ENCODE results near the gene AS3MT. TPM values are rescaled to one million over a fixed set of nuclear protein-coding genes. Genes with fewer than 3 reads are reported as not detected.
"Not testable (repeated sequence)": the region's sequence is repeated elsewhere in the genome, so short reads cannot be mapped to it uniquely, and the experiment has no call there.

The AS3MT gene
- total RNA-seq, 5 donors from 2014 or later (not counting 1 experiment from before 2014, with no cell fraction given), result 0.26 to 1.3 (median 0.50) TPM

DNA sequence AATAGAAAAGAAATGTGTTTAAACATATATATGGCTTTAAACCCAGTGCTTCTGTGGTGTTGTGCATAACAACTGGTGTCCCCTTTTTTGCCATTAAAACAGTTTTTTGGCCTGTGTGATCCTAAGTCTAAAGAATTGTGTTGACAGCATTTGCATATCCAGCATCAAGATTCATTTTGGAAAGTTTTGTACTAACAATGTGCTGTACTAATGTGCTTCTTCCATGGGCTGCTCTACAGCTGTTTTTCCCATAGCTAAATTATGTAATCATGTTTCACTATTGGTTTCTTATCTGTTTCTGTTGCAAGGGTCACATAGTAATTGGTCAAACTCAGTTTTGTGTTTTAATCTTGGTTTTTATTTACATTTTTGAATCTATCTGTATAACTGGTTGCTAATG is 54.3 kb downstream of the AS3MT start:
- H3K4me1 Mint-ChIP-seq, result peaks cover 62 to 64% (median 63%) of the 10 kb centered on the region in 3 donors
- H3K36me3 Mint-ChIP-seq, result peaks cover 9% of the 10 kb centered on the region
- ChIA-PET CTCF (no interaction called here), POLR2A (no interaction called here)
- ATAC-seq (replicated peaks in 1 of 4), result no peak
- Histone ChIP-seq H3K4me1 (ENCODE audit: control insufficient read depth in 1 of 2, extremely low read depth in 1 of 2, insufficient read depth in 2 of 2, low read length in 2 of 2) (peaks cover 21 to 23% of the 10 kb centered on the region in 2 experiments), H3K27me3 (replicated peaks in 1 of 2; ENCODE audit: control insufficient read depth in 2 of 2, extremely low read depth in 1 of 2, insufficient read depth in 2 of 2, low read length in 1 of 2) (peaks cover 0 to 5% of the 10 kb centered on the region in 2 experiments), H3K9me3 (no peaks in the 10 kb centered on the region), H3K4me3 (ENCODE audit: control insufficient read depth in 1 of 2, extremely low read depth in 1 of 2, low read length in 1 of 2) (no peak overlapping the region), H3K36me3 (ENCODE audit: control insufficient read depth in 2 of 2, extremely low read depth in 1 of 2, insufficient read depth in 1 of 2, low read length in 1 of 2) (no peaks in the 10 kb centered on the region), H3K27ac (ENCODE audit: low read length) (no peak overlapping the region)
- peak overlapping the region in 1 of 3 donors; percentile 4 for H3K4me3 Mint-ChIP-seq
- no peaks in the 10 kb centered on the region for H3K27me3 Mint-ChIP-seq
- H3K9me3 Mint-ChIP-seq, result no peaks in the 10 kb centered on the region
- DNase-seq, result no peak
- no peak overlapping the region for H3K27ac Mint-ChIP-seq

- Histone ChIP-seq H3K36me3 (ENCODE audit: control insufficient read depth in 2 of 2, extremely low read depth in 1 of 2, insufficient read depth in 1 of 2, low read length in 1 of 2) (no peaks in the 10 kb centered on the region), H3K27me3 (replicated peaks in 1 of 2; ENCODE audit: control insufficient read depth in 2 of 2, extremely low read depth in 1 of 2, insufficient read depth in 2 of 2, low read length in 1 of 2) (no peaks in the 10 kb centered on the region), H3K4me3 (ENCODE audit: control insufficient read depth in 1 of 2, extremely low read depth in 1 of 2, low read length in 1 of 2) (no peak overlapping the region), H3K9me3 (no peaks in the 10 kb centered on the region), H3K27ac (ENCODE audit: low read length) (no peak overlapping the region), H3K4me1 (ENCODE audit: control insufficient read depth in 1 of 2, extremely low read depth in 1 of 2, insufficient read depth in 2 of 2, low read length in 2 of 2) (peaks cover 2 to 6% of the 10 kb centered on the region in 2 experiments)
- POLR2A ChIA-PET, result no interaction called here
- H3K9me3 Mint-ChIP-seq, result no peaks in the 10 kb centered on the region
- H3K27ac Mint-ChIP-seq, result no peak overlapping the region
- H3K36me3 Mint-ChIP-seq, result peaks cover 18% of the 10 kb centered on the region
- no peaks in the 10 kb centered on the region for H3K27me3 Mint-ChIP-seq
- no peak overlapping the region for H3K4me3 Mint-ChIP-seq
- ATAC-seq (replicated peaks in 1 of 4) (no peak), DNase-seq (no peak)
- 87% methylated on average over 3 of the region's 6 CpGs for WGBS (ENCODE audit: insufficient coverage)
- CTCF ChIA-PET, result no interaction called here
- H3K4me1 Mint-ChIP-seq, result peaks cover 35 to 39% (median 36%) of the 10 kb centered on the region in 3 donors
These were observed 57.6 kb downstream of the AS3MT start for GRCh38 chr10:102926842-102927241.

DNA sequence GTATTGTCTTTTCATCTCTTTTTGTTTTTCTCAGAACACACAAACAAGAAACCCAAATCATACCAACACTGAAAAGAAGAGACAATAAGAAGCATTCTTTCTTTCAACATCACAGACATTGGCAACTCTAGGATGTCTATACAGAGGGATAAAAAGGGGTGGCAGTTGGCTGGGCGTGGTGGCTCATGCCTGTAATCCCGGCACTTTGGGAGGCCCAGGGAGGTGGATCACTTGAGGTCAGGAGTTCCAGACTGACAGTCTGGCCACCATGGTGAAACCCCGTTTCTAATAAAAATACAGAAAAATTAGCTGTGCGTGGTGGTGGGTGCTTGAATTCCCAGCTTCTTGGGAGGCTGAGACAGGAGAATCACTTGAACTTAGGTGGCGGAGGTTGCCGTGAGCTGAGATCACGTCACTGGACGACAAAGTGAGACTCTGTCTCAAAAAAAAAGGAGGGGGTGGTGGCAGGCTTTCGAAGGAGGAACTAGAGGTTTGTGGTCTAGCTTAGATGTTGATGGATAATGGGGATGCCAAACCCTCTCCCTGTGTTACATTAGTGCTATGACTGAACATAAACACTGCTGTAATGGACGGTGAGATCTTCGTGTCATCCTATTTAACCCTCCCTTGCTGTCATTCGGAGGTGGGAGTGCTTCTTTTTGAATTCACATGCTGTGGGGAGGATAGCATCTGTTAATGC is 58.2 kb downstream of the AS3MT start:
- DNase-seq (peak in 1 of 35 experiments; percentile 15), ATAC-seq (replicated peaks in 1 of 4) (peak in 1 of 4 experiments; percentile 47)
- Mint-ChIP-seq H3K4me3 (no peak overlapping the region), H3K27me3 (no peaks in the 10 kb centered on the region), H3K4me1 (peaks cover 29 to 34% (median 32%) of the 10 kb centered on the region in 3 donors), H3K36me3 (peaks cover 20% of the 10 kb centered on the region), H3K9me3 (no peaks in the 10 kb centered on the region), H3K27ac (no peak overlapping the region)
- Histone ChIP-seq H3K27ac (ENCODE audit: low read length) (no peak overlapping the region), H3K4me3 (ENCODE audit: control insufficient read depth in 1 of 2, extremely low read depth in 1 of 2, low read length in 1 of 2) (no peak overlapping the region), H3K27me3 (replicated peaks in 1 of 2; ENCODE audit: control insufficient read depth in 2 of 2, extremely low read depth in 1 of 2, insufficient read depth in 2 of 2, low read length in 1 of 2) (no peaks in the 10 kb centered on the region), H3K36me3 (ENCODE audit: control insufficient read depth in 2 of 2, extremely low read depth in 1 of 2, insufficient read depth in 1 of 2, low read length in 1 of 2) (no peaks in the 10 kb centered on the region), H3K4me1 (ENCODE audit: control insufficient read depth in 1 of 2, extremely low read depth in 1 of 2, insufficient read depth in 2 of 2, low read length in 2 of 2) (peaks cover 0 to 5% of the 10 kb centered on the region in 2 experiments), H3K9me3 (no peaks in the 10 kb centered on the region)
- WGBS (ENCODE audit: insufficient coverage), result 91% methylated on average over 4 of the region's 12 CpGs
- CTCF ChIA-PET, result no interaction called here
- POLR2A ChIA-PET, result no interaction called here

DNA sequence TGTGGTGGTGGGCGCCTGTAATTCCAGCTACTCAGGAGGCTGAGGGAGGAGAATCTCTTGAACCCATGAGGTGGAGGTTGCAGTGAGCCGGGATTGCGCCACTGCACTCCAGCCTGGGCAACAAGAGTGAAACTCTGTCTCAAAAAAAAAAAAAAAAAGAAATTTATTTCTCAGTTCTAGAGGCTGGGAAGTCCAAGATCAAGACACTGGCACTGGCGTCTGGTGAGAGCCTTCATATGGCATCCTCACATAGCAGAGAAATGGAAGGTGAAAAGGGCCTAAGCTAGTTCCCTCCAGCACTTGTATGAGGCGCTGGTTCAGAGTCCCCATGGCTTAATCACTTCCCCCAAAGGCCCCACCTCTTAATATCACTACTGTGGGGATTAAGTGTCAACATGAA is 59.2 kb downstream of the AS3MT start:
- DNase-seq; H3K4me3 ChIP-seq (ENCODE audit: control insufficient read depth in 1 of 2, extremely low read depth in 1 of 2, low read length in 1 of 2); H3K4me3 Mint-ChIP-seq; H3K9me3 ChIP-seq; H3K27ac ChIP-seq (ENCODE audit: low read length); H3K36me3 ChIP-seq (ENCODE audit: control insufficient read depth in 2 of 2, extremely low read depth in 1 of 2, insufficient read depth in 1 of 2, low read length in 1 of 2); POLR2A ChIA-PET; H3K4me1 ChIP-seq (ENCODE audit: control insufficient read depth in 1 of 2, extremely low read depth in 1 of 2, insufficient read depth in 2 of 2, low read length in 2 of 2); H3K9me3 Mint-ChIP-seq; ATAC-seq (replicated peaks in 1 of 4); CTCF ChIA-PET; H3K27ac Mint-ChIP-seq; H3K27me3 Mint-ChIP-seq; H3K27me3 ChIP-seq (replicated peaks in 1 of 2; ENCODE audit: control insufficient read depth in 2 of 2, extremely low read depth in 1 of 2, insufficient read depth in 2 of 2, low read length in 1 of 2): not testable (repeated sequence)
- Mint-ChIP-seq H3K36me3 (peaks cover 21% of the 10 kb centered on the region), H3K4me1 (peaks cover 19 to 26% (median 25%) of the 10 kb centered on the region in 3 donors)
- WGBS (ENCODE audit: insufficient coverage), result no CpG with 5 or more reads among the region's 5 CpGs

DNA sequence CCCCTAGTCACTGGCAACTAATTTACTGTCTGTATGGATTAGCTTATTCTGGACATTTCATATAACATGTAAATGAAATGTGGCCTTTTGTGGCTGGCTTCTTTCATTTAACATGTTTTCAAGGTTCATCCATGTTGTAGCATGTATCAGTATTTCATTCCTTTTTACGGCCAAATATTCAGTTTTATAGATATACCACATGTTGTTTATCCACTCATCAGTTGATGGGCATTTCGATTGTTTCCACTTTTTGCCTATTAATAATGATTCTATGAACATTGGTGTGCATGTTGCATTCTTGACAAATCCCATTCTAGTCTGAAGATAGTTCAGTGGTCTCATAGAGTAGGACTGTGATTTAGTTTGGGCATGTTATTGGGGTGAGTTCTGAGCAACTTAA is 61.5 kb downstream of the AS3MT start:
- no peak overlapping the region for H3K4me3 Mint-ChIP-seq
- H3K27ac ChIP-seq (ENCODE audit: low read length), result no peak overlapping the region
- H3K4me1 ChIP-seq (ENCODE audit: control insufficient read depth in 1 of 2, extremely low read depth in 1 of 2, insufficient read depth in 2 of 2, low read length in 2 of 2), result no peaks in the 10 kb centered on the region
- ATAC-seq (replicated peaks in 1 of 4), result no peak
- no peaks in the 10 kb centered on the region for H3K9me3 ChIP-seq
- DNase-seq, result no peak
- ChIA-PET POLR2A (no interaction called here), CTCF (no interaction called here)
- no peaks in the 10 kb centered on the region for H3K36me3 ChIP-seq (ENCODE audit: control insufficient read depth in 2 of 2, extremely low read depth in 1 of 2, insufficient read depth in 1 of 2, low read length in 1 of 2)
- no peak overlapping the region for H3K4me3 ChIP-seq (ENCODE audit: control insufficient read depth in 1 of 2, extremely low read depth in 1 of 2, low read length in 1 of 2)
- H3K27me3 Mint-ChIP-seq, result no peaks in the 10 kb centered on the region
- H3K27me3 ChIP-seq (replicated peaks in 1 of 2; ENCODE audit: control insufficient read depth in 2 of 2, extremely low read depth in 1 of 2, insufficient read depth in 2 of 2, low read length in 1 of 2), result no peaks in the 10 kb centered on the region
- H3K9me3 Mint-ChIP-seq, result no peaks in the 10 kb centered on the region
- WGBS (ENCODE audit: insufficient coverage), result no CpG with 5 or more reads among the region's 2 CpGs
- H3K27ac Mint-ChIP-seq, result no peak overlapping the region
- H3K4me1 Mint-ChIP-seq, result peaks cover 9 to 11% (median 11%) of the 10 kb centered on the region in 3 donors
- peaks cover 23% of the 10 kb centered on the region for H3K36me3 Mint-ChIP-seq

DNA sequence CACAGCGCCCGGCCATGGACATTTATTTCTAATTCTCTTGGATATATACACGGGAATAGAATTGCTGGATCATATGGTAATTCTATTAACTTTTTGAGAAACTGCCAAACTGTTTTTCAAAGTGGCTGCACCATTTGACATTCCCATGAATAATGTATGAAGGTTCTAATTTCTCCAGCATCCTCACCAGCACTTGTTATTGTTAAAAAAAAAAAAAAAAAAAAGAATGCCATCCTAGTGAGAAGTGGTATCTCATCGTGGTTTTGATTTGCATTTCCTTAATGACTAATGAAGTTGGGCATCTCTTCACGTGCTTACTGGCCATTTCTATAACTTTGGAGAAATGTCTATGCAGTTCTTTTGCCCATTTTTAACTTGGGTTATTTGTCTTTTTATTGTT is 62.4 kb downstream of the AS3MT start:
- Histone ChIP-seq H3K36me3 (ENCODE audit: control insufficient read depth in 2 of 2, extremely low read depth in 1 of 2, insufficient read depth in 1 of 2, low read length in 1 of 2) (no peaks in the 10 kb centered on the region), H3K9me3 (no peaks in the 10 kb centered on the region), H3K27me3 (replicated peaks in 1 of 2; ENCODE audit: control insufficient read depth in 2 of 2, extremely low read depth in 1 of 2, insufficient read depth in 2 of 2, low read length in 1 of 2) (no peaks in the 10 kb centered on the region), H3K4me3 (ENCODE audit: control insufficient read depth in 1 of 2, extremely low read depth in 1 of 2, low read length in 1 of 2) (no peak overlapping the region), H3K4me1 (ENCODE audit: control insufficient read depth in 1 of 2, extremely low read depth in 1 of 2, insufficient read depth in 2 of 2, low read length in 2 of 2) (peaks cover 3 to 6% of the 10 kb centered on the region in 2 experiments), H3K27ac (ENCODE audit: low read length) (no peak overlapping the region)
- H3K4me1 Mint-ChIP-seq, result peaks cover 18 to 20% (median 20%) of the 10 kb centered on the region in 3 donors
- H3K4me3 Mint-ChIP-seq, result no peak overlapping the region
- CTCF ChIA-PET, result no interaction called here
- POLR2A ChIA-PET, result no interaction called here
- 81% methylated on average over 3 of the region's 5 CpGs for WGBS (ENCODE audit: insufficient coverage)
- peaks cover 23% of the 10 kb centered on the region for H3K36me3 Mint-ChIP-seq
- H3K9me3 Mint-ChIP-seq, result no peaks in the 10 kb centered on the region
- ATAC-seq (replicated peaks in 1 of 4), result no peak
- no peaks in the 10 kb centered on the region for H3K27me3 Mint-ChIP-seq
- no peak for DNase-seq
- no peak overlapping the region for H3K27ac Mint-ChIP-seq

- ChIA-PET POLR2A (no interaction called here), CTCF (no interaction called here)
- ATAC-seq (replicated peaks in 1 of 4), result no peak
- no peak for DNase-seq
- Histone ChIP-seq H3K4me1 (ENCODE audit: control insufficient read depth in 1 of 2, extremely low read depth in 1 of 2, insufficient read depth in 2 of 2, low read length in 2 of 2) (peaks cover 3 to 6% of the 10 kb centered on the region in 2 experiments), H3K4me3 (ENCODE audit: control insufficient read depth in 1 of 2, extremely low read depth in 1 of 2, low read length in 1 of 2) (no peak overlapping the region), H3K9me3 (no peaks in the 10 kb centered on the region), H3K27ac (ENCODE audit: low read length) (no peak overlapping the region), H3K27me3 (replicated peaks in 1 of 2; ENCODE audit: control insufficient read depth in 2 of 2, extremely low read depth in 1 of 2, insufficient read depth in 2 of 2, low read length in 1 of 2) (no peaks in the 10 kb centered on the region), H3K36me3 (ENCODE audit: control insufficient read depth in 2 of 2, extremely low read depth in 1 of 2, insufficient read depth in 1 of 2, low read length in 1 of 2) (no peaks in the 10 kb centered on the region)
- H3K4me3 Mint-ChIP-seq, result no peak overlapping the region
- no peaks in the 10 kb centered on the region for H3K9me3 Mint-ChIP-seq
- no peaks in the 10 kb centered on the region for H3K27me3 Mint-ChIP-seq
- H3K27ac Mint-ChIP-seq, result no peak overlapping the region
- peaks cover 21% of the 10 kb centered on the region for H3K36me3 Mint-ChIP-seq
- H3K4me1 Mint-ChIP-seq, result peaks cover 19 to 23% (median 21%) of the 10 kb centered on the region in 3 donors
- WGBS (ENCODE audit: insufficient coverage), result 100% methylated on average over 1 of the region's 4 CpGs
These were observed 66.2 kb downstream of the AS3MT start for GRCh38 chr10:102935505-102935904.

Data from T-cell (primary cell).